ENCODE data around the gene AGTRAP.

AGTRAP gene

DNA sequence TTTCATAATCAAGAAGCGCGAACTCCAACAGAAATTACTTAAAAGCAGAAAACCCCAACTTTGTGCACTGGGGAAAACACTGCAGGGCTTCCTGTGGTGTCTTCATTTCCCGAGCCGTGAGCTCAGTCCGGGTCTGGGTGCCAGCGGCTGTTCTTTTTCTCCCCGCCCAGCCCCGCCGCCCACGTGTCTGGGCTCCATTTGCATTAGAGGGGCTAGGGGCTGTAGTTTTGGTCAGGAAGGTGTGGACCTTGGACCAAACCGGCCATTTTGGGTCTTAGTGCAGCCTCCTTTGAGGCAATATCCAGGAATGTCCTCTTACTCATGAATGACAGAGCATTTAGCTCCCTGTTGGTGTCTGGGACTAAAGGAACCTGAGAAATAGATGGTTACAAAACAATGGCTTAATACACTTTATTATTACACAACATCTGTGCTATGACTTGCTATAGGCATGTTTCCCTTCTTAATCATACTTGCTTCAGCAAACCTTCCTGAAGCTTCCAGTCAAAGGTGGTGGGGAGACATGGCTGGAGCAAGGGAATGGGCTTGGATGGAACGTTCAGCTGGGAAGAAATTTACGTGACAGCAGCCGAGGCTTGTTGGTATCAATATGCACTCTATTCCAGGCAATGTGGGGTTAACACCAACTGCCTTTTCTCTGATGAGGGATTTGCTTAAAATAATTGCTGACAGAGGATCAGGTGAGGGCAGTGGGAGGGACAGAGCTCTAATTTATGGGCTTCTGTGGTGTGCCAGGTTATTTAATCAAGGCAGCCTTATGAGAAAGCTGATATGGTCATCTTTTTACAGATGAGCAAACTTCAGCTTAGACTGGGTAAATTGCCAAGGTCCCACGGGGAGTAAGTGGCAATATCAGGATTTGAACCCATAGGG lies 1.1 kb downstream of the AGTRAP start:
- FAIRE-seq: no peak

DNA sequence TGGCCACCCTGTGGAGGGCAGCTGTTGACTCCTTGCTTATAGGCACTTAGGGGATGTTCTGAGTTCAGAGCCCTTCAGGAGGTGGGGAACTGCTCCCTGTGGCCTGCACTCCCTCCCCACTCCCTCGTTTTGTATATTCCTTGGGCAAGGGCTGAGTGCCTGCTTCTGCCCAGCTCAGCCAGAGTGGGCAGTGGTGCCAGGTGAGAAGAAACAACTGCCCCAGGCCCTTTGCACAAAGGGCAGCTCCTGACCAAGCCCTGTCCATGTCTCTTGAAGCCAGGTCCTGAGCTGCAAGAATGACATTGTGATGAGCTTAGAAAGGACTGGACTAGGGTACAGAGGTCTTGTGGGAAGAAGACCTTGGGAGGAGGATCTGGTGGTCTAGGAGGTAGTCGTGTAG lies 2.2 kb downstream of the AGTRAP start:
- no peak for FAIRE-seq

DNA sequence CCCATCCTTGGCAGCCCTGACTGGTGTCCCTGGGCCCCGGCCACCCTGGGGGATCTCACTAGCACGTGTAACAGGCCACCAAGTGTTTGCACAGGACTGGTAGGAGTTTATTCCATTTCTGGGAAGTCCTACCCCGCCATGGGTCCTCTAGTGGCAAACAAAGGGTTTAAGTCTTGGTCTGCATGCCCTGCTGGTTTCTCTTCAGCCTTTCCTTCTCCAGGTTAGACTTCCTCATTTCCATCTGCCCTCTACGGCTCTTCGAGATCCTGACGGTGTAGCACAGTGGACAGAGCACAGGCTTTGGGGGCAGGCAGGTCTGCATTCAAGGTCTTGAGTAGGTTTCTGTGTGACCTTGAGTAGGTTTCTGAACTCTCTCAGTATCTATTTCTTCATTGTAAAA lies 2.8 kb downstream of the AGTRAP start:
- FAIRE-seq: no peak

DNA sequence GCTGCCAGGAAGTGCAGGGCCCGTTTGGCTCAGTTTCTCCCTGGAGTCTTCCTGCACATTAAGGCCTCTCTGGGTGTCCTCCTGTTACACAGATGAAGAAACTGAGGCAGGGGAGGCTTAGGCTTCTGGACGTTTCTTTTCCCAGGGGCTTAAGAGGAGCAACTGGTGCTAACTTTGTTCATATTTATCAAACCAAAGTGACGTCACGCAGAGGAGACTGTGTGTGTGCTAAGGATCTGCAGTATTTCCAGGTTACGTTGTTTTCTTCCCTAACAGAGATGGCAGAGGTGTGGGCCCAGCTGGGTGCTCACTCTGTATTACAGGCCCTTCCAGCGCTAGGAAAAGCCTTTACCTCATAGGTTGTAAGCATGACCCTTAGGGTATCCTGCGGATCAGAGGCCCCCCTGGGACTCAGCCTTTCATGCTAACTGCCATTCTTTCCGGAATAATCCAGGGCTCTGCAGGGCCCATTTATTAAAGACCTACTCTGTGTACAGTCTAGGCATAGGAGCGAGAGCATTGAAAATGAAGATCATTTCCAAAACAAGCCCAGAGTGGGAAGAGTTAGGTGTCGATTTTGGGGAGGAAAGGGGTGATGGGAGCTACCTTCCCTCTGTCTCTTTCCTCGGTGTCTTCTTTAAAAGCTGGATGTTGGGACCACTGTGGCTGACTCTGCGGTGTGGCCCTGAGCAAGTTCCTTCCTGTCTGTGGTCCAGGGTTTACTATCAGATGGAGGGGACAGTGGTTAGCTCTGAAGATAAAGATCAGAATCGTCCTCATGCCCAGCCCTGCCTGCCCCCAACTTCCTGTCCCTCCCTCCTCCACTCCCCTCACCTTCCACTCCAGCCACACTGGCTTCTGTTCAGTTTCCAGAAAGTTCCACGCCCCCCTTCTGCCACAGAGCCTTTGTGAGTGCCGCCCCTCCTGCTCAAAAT lies 4.6 kb downstream of the AGTRAP start:
- no peak for FAIRE-seq

DNA sequence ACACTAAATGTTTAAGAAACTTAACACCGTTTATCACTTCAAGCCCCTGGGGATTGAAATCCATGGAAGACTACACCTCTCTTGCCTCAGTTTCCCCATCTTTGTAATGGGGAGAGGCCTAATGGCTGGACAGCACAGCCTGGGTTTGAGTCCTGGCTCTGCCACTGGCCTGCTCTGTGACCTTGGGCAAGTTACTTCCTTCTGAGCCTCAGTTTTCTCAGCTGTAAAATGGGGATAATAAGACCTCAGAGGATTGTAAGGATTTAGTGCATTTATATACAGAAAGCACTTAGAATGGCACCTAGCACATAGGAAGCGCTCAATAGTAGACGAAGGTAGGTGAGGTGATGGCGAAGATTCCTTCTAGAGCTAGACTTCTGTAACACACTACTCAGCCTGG lies 5.5 kb downstream of the AGTRAP start:
- FAIRE-seq: no peak

DNA sequence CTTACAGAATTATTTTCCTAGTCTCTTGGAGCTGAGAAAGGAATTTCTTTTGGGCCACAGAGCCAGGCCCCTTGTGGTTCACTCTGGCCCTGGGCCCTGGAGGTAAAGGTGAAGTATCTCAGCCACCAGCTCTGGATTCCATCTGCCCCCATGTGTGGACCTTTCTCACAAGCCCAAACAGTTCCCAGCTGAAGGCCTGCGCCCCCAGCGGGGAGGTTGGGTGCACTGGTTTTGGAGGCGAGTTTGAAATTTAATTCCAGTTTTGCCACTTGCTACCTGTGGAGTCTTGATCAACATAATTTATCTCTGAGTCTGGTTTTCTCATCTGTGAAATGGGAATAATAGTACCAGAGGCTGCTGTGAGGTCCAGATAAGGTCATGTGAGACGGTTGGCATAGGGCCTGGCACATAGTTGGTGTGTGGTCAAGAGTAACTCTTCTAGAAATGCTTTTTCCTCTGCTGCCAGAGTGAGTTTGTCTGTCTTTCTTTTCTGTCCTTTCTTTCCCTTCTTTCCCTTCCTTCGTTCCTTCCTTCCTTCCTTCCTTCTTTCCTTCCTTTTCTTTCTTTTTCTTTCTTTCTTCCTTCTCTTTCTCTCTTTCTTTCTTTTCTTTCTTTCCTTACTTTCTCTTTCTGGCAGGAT lies 6.1 kb downstream of the AGTRAP start:
- FAIRE-seq: no peak

DNA sequence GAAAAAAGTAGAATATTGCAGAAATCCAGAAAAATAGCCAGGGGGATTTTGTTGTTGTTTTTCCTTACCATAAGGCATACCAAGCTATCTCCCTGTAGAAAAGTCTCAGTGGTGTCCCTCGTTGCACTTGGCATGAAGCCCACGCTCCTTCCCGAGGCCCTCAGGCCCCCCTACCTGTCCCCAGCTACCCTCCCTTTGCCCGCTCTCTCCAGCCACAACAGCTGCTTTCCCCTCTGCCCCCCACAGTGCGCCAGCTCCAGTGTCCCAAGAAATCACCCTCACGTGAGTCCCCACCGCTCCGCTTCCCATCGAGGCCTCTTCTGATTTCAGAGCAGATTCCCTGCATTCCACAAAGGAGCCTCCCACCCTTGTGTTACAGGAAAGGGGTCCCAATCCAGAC lies 8.4 kb downstream of the AGTRAP start:
- FAIRE-seq: no peak

DNA sequence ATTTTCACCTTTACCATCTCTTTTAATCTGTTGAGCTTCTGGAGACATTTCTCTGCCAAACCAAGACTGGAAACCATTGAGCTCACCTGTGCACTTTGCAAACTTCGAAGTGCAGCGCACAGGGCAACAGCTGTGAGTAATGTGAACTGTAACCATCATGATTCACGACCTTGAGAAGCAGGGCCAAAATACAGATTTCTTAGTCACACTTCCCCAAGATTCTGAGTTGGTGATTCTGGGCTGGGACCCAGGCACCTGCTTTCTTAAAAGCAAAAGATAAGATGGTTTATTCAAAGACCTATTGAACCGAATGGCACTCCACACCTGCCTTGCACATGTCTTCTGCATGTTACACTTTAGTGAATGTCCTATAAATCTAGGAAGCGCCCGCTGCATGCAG lies 10.2 kb downstream of the AGTRAP start:
- FAIRE-seq: no peak

DNA sequence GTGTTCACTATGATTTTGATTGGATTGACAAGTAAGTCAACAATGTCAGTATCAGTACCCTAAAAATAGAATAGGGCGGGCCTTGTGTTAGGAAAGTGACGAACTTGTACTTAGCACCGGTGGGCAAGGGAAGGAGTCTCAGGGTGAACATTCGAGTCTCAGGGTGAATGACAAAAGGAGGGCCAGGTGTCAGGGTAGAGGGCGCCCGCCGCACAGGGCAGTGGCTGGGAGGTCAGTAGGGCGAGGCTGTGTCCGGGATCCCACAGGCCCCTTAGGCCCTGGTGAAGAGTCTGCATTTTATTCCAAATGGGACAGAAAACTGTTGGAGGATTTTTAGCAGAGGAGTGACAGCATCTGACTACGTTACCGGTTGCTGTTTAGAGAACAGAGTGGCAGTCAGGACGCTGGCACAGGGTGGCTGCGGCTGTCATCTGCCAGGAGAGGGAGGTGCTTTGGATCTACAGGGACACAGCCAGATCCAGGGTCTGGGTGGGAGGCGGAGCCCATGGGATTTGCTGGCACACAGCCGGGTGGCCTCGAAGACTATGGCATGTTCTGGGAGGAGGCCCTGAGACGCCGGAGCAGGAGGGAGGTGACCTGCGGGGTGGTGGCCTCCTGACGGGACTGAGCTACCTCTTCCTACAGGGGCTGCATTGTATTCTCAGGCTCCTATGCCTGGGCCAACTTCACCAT lies 11.0 kb downstream of the AGTRAP start:
- no peak for FAIRE-seq

DNA sequence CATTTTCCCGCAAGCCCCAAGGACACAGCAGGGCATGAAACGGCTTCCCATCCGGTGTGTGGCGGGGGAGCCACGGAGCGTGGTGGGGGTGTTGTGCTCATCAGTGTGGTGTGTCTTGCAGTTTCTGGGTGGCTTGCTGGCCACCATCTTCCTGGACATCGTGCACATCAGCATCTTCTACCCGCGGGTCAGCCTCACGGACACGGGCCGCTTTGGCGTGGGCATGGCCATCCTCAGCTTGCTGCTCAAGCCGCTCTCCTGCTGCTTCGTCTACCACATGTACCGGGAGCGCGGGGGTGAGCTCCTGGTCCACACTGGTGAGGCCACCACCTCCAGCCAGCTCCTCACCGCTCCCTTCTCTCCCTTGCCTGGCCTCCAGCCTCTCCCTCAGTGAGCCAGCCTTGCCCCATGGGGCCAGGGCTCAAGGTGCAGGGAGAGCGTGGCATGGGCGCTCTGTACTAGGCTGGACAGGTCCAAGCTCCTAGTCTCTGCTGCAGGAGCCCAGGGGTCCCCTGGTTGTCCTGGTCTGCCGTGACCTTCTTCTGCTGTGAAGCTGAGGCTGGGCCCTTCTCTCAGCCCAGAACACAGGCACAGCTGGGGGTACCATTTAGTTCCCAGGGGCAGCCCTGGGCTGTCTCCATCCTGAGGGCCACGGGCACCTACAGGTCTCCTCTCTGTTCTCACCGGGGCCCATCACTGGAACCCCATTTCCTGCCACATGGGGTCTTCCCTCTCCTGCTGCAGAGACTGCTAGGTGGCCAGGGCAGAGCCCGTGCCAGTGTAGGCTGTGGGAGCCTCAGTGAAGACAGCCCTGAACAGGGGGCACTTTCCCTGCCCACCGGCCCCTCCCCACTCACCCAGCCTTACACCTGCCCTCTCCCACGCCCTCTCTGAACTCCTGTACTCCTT lies 12.6 kb downstream of the AGTRAP start:
- FAIRE-seq: no peak

DNA sequence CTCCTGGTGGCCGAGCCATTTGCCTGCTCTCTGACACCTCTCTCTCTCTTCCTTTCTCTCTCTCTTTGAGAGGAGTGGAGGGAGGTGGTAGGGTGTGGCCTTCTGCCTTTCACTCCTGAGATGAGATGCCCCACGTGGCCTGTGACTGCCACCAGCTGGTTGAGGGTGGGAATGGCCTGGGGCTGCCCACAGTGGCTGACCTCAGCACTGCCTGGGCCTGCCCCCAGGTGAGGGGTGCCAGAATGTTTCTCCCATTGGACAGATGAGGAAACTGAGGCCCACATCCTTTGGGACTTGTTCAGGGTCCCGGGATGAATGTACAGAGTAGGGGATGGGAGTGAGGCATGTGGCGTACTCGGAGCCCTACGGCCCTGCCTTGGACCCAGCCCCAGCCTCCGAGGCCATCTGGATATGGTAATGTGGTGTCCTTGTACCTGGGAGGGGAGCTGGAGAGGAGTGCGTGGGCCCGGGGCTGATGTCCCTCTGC lies 13.3 kb downstream of the AGTRAP start:
- FAIRE-seq: no peak

DNA sequence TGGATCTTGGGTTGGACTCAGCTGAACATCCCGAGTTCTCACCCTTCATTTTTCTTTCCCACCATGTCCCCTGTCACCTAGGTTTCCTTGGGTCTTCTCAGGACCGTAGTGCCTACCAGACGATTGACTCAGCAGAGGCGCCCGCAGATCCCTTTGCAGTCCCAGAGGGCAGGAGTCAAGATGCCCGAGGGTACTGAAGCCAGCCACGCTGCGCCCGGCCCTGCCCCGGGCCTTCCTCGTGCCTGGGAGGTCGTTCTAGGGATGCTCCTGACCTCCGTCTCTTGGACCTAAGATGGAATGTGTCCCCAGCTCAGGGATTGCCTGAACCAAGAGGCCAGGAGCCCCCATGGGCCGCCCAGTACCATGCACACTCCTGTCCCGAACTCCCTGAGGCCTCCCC lies 14.1 kb downstream of the AGTRAP start:
- FAIRE-seq: no peak

DNA sequence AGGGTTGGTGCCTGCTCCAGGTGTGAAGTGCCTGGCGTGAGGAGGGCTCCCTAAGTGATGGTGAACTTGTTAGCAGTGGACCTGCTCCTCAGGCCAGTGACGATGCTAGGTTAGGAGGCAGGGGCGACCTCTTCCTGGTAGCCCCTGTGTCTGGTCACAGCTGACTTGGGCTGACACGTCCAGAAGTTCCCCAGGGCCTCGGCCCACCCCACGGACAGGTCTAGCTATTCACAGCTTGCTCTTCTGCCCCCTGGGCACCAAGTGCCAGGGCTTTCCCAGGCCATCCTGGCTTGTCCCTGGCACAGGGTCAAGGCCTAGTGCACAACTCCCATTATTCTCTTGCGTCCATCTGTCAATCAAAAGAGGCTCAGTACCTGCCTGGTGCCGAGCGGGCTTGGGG lies 15.2 kb downstream of the AGTRAP start:
- no peak for FAIRE-seq

DNA sequence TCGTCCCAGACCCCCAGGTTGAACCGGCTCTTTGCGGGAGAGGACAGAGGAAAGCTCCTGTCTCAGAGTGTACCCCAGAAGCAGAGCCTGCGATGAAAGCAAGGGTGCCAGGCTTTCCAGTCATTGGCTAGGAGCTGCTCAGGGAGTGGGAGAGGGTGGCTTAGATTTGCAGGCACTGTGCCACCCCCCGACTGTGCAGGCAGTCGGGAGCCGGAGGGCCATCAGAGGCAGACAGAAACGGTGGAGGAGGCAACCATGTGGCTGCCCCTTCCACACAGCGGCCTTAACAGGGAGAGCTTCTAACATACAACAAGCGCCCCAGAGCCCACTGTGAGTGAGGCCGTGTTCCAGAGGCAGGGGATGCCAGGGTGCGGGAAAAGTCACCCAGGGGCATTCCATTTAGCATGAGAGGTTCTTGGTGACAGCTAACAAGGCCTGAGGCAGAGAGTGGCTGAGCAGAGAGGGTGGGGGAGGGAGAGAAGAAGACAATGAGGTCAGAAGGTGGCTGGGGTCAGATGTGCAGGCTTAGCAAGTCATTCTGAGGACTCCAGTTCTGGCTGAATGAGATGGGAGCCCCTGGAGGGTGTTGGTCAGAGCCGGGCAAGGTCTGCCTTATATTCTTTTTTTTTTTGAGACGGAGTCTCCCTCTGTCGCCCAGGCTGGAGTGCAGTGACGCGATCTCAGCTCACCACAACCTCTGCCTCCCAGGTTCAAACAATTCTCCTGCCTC lies 16.6 kb downstream of the AGTRAP start:
- FAIRE-seq: no peak

DNA sequence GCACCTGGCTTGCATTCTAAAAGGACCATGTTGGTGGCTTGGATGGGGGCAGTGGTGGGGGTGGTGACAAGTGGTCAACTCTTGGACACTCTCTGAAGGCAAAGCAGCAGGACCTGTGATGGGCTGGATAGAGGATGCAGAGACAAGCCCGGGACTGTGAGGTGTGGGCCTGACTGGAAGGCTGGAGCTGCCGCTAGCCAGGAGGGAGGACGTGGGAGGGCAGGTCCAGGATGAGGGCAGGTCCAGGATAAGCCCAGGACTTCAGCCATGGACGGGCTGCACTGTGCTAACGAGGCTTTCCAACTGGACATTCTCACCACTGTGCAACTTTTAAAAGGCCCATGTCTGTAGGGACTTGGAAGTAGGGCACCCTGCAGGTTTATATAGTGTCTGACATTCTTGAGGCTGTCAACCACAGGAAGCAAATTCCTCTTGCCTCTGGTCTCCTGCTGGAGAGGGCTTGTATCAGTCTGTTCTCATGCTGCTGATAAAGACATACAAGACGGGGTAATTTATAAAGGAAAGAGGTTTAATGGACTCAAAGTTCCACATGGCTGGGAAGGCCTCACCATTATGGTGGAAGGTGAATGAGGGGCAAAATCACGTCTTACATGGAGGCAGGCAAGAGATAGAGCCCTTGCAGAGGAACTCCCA lies 17.7 kb downstream of the AGTRAP start:
- no peak for FAIRE-seq

DNA sequence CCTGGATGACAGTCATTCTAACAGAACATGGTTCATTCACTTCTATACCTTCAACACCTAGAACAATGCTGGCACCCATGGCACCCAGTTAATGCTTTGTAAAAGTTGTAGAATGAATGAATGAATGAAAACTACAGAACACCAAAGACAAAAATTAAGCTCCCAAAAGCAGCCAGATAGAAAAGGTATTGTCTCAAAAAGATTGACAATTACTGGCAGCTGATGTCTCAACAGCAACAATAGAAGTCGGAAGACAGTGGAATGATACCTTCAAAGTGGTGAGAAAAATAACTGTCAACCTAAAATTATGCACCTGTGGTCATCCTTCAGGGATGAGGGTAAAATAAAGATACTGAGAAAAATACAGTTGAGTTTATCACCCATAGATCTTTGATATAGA lies 21.1 kb downstream of the AGTRAP start:
- FAIRE-seq: no peak

DNA sequence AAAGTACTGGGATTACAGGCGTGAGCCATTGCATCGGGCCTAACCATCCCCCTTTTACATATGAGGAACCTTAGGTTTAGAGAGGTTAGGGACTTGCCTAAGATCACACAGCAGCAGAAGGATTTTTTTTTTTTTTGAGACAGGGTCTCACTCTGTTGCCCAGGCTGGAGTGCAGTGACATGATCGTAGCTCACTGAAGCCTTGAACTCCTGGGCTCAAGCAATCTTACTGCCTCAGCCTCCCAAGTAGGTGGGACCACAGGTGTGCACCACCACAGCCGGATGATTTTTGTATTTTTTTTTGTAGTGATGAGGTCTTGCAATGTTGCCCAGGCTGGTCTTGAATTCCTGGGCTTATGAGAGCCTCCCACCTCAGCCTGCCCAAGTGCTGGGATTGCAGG lies 23.9 kb downstream of the AGTRAP start:
- FAIRE-seq: no peak

DNA sequence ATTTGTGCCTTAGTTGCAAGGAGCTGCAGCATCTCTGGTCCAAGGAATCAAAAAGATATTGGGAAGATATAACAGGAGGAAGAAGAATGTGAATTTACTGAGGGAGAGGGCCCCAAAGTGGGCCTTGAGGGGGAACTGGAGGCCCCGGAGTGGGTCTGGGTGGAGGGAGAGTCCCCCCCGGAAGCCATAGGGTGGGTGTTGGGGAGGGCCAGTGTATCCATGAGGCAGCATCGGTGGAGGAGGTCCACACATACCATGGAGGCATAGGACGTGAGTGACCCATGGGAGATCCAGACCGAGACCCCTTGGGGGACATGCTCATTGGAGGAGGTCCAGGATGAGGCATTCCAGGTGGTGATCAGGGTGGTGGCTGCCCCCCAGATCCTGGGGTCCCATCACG lies 25.3 kb downstream of the AGTRAP start:
- no peak for FAIRE-seq

DNA sequence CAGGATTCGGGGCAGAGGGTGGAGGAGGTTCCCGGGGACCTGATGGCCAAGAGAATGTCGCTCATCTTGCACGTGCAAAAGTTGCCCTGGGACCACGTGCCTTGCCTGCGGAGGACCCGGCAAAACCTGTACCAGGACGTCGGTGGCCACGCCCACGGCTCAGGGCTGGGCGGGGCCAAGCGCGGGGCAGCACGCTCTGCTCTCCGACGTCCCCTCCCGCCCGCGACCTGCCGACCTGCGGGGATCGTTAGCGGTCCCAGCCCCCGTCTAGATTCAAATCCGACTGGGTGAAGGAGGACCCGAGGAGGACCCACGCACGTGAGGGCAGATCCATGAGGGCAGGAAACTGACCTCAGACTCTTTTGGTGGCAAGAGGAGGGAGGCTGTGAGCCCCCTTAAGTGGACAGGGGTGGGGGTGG lies 26.1 kb downstream of the AGTRAP start, which contains the start of gene C1orf167:
Gene C1orf167, plus strand, starts transcription at position 206 of the 419 bp plus-strand sequence. CDS start 2,208 bp downstream, outside the sequence.
- FAIRE-seq: no peak

DNA sequence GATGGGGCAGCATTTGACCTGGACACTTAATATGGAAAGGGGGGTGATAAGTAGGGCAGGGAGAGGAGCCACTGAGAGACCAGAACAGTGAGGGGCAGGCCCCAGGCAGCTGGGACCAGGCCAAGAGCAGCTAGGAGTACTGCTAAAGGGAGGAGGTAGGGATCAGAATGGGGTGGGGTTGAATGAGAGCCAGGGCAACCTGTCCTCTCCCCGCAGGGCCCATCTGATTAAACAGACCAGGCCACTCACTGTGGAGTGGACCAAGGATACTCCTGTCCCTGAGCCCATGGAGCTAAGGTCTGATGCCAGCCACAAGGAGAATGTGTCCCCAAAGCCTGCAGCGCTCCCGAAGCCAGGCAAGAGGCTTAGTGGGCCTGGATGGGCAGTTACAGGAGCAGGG lies 28.2 kb downstream of the AGTRAP start:
- no peak for FAIRE-seq

Measured in colon (tissue), 2 donors.